Limb (tissue), 2 donors: Measurements from ENCODE around the gene RBCK1.
"Not testable (repeated sequence)": the region's sequence is repeated elsewhere in the genome, so short reads cannot be mapped to it uniquely, and the experiment has no call there.

Source experiments
- DNase-seq, 2 donors: peaks; one replicate each; pipeline ENCODE4 v3.0.0-alpha.2; 2016; ENCODE audit errors: extremely low spot score in 2 of 2

The RBCK1 gene

DNA sequence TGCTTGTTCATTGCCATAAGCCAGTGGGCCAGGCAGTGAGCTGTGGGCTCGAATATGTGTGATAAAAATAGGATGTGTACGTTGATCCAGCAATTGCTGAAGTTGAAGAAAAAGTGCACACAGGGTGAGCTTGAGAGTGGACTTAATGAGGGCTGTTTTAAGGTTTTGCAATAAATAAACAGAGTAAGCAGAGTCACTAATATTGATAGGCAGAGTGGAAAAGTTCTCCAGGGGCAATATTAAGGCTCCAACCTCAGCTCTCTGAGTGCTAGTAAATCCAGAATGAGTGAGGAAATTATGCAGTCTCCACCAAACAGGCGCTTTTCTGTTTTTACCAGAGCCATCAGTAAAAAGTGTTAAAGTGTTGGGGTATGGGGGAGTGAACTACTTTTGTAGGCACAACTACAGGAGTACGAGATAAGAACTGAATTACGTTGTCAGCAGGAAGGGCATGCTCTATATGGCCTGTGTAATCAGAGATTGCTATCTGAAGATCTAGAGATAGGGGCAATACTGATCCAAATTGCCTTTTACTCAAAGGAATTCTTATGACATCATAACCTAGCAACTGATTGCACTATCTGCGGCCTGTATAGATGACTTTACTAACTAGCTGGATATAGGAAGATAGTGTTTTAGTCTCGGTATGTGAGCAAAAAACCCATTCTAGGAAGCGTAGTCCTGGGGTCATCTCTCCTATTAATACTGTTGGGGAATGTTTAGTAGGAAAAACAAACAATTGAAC is 61.8 kb downstream of the RBCK1 start:
- DNase-seq, result no peak

GRCh38 chr20:472137-472846 is 64.2 kb downstream of the RBCK1 start:
- no peak for DNase-seq

DNA sequence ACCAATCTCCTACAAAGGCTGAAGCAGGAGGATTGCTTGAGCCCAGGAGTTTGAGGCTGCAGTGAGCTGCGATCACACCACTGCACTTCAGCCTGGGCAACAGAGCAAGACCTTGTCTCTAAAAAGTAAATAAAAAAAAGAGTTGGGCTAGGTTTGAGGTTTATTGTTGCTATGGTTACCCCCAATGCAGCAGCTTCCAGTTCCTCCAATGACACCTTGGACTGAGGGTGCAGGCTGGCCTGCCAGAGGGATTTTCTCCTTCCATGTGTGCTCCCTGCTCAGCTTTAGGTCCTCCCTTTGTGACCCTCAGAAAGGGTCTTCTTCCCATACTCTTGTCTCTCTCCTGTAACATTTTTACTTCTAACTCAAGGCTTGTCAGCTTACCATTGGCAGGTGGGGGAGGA is 64.8 kb downstream of the RBCK1 start:
- DNase-seq, result no peak

DNA sequence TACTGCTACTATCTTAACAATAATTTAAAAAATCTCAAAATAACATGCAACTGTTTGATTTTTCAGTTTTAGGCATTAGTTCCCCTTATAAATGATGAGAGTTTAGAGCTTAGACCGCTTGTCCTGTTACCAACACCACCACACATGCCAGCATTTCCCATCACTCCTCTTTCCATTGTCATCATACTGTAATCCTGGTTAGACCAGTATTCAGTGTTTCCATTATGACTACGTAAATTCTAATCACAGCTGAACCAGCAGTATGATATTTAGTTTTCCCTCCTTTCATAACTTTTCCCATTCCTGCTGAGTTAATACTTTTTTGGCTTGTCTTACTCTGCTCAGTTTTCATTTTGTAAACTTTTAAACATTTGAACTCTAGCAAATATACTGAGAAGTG is 66.5 kb downstream of the RBCK1 start:
- no peak for DNase-seq

GRCh38 chr20:475463-476357 is 67.6 kb downstream of the RBCK1 start:
- DNase-seq, result no peak

- DNase-seq, result not testable (repeated sequence)
Observed at GRCh38 chr20:476561-477249, 68.6 kb downstream of the RBCK1 start.

DNA sequence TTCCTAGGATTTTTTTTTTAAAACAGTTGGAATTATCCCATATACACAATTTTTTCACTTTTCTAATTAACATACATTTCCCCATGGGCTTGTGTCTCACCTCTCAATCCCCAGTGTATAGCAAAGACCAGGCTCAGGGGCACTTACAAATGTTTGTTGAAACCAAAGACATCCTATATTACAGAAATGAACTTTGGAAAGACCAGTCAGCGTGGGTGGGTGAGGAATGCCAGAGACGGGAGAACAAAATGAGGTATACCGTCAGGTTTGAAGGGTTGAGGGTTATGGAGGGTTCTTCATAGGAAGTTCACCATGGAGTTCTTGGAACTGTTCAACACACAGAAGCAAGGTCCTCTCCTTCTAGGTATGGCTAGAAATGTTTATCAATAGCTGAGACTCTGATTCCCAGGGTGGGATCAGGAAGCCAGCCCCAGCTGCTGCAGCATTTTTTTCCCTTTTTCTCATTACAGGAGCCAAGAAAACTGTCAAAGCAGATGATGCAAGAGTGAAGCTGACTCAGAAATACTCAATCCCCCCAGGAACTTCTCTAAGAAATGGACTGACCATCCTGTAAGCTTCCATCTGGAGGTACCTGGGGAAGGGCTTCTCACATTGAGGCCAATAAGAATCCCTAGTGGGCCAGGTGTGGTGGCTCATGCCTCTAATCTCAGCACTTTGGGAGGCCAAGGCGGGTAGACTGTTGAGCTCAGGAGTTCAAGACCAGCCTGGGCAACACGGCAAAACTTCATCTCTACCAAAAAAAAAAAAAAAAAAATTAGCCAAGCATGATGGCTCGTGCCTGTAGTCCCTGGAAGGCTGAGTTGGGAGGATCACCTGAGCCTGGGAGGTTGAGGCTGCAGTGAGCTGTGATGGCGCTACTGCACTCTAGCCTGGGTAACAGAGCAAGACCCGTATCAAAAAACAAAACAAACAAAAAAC is 70.2 kb downstream of the RBCK1 start:
- no peak for DNase-seq

- DNase-seq, result peak in 1 of 2 donors; percentile 83
Observed at GRCh38 chr20:478949-479429, 70.9 kb downstream of the RBCK1 start.

DNA sequence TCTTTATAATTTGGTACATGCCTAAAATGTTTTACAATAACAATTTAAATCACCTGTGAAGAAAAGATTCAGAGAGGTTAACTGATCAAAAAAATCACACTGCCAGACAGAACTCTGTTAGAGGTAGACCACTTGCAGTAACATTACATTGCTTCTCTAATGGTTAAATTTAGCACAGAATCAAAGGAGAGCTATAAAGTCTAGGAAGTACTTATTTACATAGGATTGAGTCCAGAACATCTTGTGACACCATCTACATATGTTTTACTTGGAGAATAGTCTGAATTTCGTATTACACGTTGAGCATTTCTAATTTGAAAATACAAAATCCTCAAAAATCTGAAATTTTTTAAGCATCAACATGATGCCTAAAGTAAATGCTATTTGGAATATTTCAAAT is 71.4 kb downstream of the RBCK1 start:
- DNase-seq, result no peak

- DNase-seq, result no peak
Observed at GRCh38 chr20:480044-480443, 71.9 kb downstream of the RBCK1 start.

DNA sequence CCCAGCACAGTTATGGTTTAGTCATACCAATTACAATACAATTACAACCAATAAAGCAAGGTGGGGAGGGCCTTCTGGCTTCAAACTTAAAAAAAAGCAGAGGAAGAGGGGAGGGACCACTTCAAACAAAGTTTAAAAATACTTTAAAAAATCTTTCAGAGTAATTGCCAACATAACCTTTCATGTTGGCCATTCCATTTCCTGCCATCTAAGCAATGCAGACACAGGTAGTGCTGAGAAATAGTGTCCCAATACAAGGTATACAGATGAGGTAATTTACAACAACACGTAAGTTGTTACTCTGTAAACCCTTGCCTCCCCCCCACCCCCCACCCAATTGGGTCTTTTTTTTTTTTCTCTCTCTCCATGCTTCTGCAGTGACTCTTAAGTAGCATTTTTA is 73.1 kb downstream of the RBCK1 start:
- no peak for DNase-seq
